NB4 (cell line): ENCODE results near the gene KCNK15.

ENCODE experiments used
- MAX ChIP-seq: IDR thresholded peaks from 2 replicates; pipeline ENCODE4 v1.6.1; 2011; ENCODE audit warnings: low read depth, low read length
- POLR2A ChIP-seq: IDR thresholded peaks from 2 replicates; pipeline ENCODE4 v1.6.1; 2011; ENCODE audit warnings: mild to moderate bottlenecking; ENCODE audit not compliant: insufficient read length; ENCODE audit errors: extremely low read depth
- TF ChIP-seq, protein P1 (sequence below): IDR thresholded peaks from one replicate; pipeline ENCODE4 v1.5.1; 2012; ENCODE audit warnings: low read depth, low read length

DNA sequence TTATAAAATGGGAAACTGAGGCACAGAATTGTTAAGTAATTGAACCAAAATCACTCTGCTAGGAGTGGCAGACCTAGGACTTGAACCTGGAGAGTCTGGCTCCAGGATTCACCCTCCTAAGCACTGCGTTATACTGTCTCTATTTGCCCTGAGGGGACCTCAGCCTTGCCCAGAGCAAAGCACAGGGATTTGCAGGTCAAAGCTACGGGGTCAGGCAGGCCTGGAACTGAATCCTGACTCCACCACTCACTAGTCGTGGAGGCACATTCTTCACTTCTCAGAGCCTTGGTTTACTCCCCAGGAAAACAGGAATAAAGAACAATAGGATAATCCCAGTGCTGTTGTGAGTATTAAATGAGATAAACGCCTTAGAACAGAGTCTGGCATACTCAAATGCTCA is 19.4 kb downstream of the KCNK15 start:
- TF ChIP-seq, protein P1, sequence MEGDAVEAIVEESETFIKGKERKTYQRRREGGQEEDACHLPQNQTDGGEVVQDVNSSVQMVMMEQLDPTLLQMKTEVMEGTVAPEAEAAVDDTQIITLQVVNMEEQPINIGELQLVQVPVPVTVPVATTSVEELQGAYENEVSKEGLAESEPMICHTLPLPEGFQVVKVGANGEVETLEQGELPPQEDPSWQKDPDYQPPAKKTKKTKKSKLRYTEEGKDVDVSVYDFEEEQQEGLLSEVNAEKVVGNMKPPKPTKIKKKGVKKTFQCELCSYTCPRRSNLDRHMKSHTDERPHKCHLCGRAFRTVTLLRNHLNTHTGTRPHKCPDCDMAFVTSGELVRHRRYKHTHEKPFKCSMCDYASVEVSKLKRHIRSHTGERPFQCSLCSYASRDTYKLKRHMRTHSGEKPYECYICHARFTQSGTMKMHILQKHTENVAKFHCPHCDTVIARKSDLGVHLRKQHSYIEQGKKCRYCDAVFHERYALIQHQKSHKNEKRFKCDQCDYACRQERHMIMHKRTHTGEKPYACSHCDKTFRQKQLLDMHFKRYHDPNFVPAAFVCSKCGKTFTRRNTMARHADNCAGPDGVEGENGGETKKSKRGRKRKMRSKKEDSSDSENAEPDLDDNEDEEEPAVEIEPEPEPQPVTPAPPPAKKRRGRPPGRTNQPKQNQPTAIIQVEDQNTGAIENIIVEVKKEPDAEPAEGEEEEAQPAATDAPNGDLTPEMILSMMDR = no peak
- no peak for TF ChIP-seq POLR2A
- TF ChIP-seq MAX = no peak
